NCI-H446 treated with DMSO at 0.1 percent for 48 hours (cell line): ENCODE measurements around the gene PTPRR.

Experiments
- DNase-seq: peaks from one replicate; lab custom pipeline; 2025; lab: John Stamatoyannopoulos, UW

The PTPRR gene

DNA sequence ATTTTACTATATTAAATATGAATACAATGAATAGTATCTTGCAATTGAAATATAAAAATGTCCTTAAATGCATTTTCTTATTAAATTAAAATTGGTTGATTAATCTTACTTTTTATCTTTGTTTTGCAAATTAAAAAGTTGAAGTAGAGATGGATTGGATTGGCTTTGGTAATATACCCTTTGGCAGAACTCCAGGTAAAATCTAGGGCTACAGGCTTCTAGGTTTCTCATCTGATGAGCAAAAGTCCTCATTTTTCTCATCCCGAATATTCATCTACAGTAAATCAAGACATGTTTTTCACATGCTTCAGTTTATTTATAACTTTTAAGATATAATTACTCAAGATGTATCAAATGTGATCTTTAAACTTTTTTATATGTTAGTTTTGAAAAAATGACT lies 2.2 kb downstream of the PTPRR start:
- DNase-seq, result no peak

DNA sequence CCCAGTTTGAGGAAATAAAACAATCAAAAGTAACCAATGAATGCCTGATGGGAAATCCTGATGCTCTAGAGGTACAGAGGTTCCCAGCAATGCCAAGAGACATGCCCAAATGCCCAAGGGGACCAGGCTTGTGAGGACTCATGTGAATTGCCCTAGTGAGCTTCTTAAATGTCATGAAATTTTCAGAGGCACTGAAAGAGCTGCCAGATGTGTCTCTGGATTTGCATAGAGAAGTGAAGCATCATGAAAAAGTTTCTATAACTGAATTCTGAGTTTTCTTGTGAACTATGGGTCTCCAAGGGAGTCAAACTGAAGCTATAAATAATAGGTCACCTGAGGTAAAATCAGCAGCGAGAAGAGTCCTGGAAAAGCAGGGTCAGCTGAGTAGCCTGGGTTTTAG lies 9.9 kb downstream of the PTPRR start:
- no peak for DNase-seq

- no peak for DNase-seq
Observed at GRCh38 chr12:70908978-70909377, 11.6 kb downstream of the PTPRR start.

DNA sequence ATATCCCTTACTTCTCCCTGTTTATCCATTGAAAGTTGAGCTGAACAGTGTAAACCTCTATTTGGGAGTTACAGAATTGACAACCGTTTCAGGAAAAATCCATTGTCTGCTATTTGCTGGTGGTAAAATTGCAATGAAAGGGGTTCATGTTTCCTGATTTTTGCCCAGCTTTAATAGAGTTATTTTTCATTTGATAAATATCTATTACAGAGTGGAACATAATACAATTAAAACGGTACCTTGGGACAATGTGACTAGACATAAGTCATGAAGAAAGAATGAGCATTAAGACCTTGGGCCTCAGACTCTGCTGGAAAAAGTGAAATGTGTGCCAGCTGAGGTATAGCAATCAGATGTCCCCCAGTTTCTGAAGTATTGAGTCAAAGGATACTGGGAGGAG lies 13.1 kb downstream of the PTPRR start:
- DNase-seq, result no peak

GRCh38 chr12:70895956-70896355 lies 24.6 kb downstream of the PTPRR start:
- no peak for DNase-seq

DNA sequence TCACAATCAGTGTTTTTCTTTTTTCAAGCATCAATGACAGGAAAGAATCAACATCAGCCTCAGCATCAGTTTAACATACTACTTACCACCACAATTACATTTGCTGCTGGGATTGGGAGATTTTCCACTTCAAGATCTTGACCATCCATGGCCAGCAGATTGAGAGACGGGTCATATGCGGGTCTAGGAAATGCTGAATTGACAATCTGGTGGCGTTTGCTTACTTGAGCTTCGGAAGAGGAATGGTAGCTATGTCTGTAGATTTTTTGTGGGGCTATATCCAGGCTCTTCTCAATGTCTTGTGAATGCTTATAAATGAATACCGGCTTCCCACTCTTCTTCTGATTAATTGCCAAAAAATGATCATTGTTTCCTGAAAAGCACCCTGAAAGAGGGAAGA lies 27.9 kb downstream of the PTPRR start:
- no peak for DNase-seq

DNA sequence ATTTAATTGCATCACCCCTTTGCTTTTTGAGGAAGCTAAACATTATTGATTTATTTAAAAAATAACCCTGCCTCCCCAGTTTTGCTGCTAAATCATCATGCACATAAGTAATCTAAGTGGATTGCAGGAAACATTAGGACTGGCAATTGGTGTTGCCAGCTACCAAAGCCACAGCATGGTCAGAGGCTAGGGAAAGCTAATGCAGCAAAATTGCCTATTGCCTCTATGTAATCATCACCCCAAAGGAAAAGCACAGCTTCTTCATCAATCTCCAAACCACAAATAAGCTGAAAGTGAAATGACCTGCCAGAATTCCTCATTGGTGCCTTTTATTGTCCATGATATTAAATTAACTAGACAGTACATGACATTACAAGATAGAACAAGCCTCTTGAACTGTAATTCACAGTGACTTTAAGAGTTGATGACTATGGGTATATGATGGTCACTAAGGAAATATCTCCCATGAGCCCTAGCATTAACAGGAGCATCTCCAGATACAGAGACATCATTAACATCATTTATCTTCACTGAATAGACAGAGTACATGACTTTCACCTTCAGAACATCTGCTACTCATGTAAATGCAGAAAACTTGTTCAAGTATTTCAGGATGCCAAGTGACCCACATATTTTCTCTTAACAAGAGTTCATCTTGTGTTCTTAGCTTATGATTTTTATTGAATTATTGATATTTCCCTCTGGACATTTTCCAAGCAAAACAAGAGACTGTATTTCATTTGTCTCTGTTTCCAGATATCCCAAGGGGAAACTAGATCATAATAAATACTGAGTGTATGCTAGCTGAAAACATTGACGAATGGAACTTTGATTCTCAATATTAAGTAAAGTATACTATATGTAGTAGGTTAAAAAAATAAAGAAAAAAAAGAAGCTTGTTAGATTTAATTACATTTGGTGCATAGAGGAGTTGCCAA lies 29.4 kb downstream of the PTPRR start:
- no peak for DNase-seq

- DNase-seq, result no peak
Observed at GRCh38 chr12:70885956-70886355, 34.6 kb downstream of the PTPRR start.

GRCh38 chr12:70883855-70884254 lies 36.7 kb downstream of the PTPRR start:
- no peak for DNase-seq

DNA sequence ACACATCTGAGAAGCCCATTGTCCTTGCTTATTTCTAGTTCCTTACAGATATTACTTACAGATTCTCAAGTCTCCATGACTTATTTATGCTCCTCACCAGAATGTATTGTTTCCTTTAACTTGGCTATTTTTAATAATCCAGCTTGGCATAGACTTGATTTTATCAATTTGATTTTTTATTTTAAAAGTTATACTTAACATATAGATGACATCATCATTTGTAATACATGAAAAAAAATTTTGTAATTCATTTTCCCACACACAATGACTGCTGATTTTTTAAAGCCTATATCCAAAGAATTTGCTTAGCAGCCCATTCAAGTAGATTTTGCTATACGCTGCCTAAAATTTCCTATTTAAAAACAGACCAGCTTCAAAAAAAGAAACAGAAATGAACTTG lies 39.8 kb downstream of the PTPRR start:
- no peak for DNase-seq

- no peak for DNase-seq
Observed at GRCh38 chr12:70876952-70877351, 43.6 kb downstream of the PTPRR start.

DNA sequence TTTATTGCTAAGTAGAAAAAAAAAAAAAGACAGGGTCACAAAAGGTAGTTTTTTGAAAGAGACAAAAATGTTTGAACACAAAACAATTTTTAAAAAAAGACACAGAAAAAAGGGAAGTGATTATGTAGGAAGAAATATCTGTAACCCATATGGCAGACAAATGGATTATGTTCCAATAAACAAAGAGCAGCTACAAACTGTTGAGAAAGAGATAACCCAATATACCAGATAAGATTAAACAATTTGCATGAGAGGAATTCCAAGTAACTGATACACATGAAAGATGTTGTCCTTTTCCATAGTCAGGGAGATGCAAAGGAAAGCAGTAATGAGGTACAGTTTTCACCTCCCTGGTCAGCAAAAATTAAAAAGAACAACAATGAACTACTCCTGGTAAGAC lies 44.9 kb downstream of the PTPRR start:
- no peak for DNase-seq

DNA sequence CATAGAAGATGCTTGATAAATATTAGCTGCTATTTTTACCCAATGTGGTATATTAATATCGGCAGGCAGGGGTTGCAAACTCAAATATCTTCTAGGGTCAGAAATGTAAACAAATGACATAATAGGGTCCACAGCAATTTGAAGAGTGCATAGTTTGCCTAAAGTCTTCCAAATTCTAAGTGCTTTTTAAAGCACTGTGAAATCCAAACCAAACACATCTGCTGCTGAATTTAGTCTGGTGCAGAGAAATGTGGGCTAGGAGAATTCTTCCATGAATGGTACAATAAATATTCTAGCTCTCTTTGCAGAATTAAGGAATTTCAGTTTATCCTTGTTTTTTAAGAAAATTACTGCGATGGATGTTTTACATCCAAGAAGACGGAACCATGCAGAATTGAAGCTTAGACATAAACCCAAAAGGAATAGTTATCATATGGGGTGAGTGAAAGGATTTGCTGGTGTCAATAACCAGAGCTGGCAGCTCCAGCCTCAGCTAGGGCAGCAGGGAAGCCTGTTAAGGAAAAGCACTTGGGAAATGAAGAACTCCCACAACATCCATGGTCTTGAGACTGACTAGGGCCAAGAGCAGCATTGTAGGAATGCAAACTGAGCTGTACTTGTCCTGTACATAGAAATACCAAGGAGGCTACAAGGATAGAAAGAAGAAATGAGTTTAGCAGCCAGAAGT lies 65.5 kb downstream of the PTPRR start:
- no peak for DNase-seq

DNA sequence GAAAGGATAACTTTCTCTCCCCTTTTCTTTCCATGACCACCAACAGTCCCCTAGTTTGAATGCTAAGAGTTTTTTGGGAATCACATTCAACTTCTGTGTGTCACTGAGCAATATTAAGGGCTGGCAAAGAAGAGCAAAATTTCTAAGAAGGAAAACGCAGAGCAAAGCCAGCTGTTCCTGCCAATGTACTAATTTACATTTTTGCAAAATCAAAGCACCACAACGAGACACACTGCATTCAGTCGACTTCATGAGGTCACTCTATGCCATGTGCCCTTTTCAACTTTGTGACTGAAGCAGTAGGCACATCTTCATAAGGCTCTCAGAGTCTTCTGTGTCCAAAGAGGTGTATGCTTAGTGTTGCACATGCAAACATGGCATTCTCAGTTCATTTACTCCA lies 66.4 kb downstream of the PTPRR start:
- no peak for DNase-seq

- no peak for DNase-seq
Observed at GRCh38 chr12:70853326-70853725, 67.2 kb downstream of the PTPRR start.

- DNase-seq, result no peak
Observed at GRCh38 chr12:70852416-70853150, 68.0 kb downstream of the PTPRR start.

- no peak for DNase-seq
Observed at GRCh38 chr12:70849265-70849960, 71.1 kb downstream of the PTPRR start.

DNA sequence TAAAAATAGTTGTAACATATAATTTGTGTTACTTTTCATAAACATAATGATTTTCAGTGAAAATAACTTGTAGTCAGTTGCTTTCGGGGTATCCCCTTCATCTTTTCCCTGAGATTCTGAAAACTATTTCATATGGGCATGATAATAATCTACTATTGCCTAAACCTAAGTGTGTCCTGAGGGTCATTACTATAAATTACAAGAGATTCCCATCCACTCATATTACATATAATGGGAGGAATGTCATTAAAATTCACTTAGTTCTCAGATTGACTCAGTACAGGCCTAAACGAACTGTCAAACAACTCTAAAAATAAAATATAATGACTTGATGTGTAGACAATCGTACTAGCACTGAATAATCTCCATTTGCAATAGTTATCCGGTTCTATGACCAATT lies 72.7 kb downstream of the PTPRR start:
- no peak for DNase-seq

GRCh38 chr12:70845268-70845667 lies 75.3 kb downstream of the PTPRR start:
- no peak for DNase-seq

DNA sequence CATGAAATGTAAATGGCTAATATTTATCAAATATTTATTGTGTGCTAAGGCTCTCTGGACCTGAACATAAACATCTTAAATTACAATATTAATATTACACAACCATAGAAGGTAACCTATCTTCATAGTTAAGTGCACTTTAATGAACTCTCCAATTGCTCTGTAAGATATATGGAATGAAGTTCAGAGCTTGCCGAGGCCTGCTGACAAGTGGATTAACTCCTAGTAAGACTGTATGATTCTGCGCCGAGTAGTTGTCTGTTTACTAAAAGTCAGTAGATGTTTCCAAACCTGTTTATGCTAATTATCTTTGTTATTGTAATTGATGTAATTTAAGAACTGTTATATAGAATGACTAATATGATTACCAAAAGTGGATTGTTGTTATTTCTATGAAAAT lies 77.2 kb downstream of the PTPRR start:
- no peak for DNase-seq

DNA sequence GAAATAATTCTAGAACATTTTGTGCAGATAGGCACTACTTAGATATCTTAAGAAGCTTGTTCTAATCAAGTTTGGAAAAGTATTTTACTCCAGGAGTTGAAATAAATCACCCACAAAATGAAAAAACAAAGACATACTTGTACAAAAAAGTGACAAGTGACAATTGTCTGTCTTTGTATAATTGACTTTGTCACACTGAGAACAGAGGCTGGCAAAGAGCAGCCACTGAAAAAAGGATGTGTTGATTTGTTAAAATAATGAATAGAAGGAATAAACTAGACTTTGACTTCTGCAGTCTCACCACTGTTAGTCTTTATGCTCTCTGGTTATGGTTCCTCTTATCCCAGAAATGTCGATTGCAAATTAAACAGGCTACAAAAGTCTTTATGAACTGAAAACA lies 77.6 kb downstream of the PTPRR start:
- no peak for DNase-seq

DNA sequence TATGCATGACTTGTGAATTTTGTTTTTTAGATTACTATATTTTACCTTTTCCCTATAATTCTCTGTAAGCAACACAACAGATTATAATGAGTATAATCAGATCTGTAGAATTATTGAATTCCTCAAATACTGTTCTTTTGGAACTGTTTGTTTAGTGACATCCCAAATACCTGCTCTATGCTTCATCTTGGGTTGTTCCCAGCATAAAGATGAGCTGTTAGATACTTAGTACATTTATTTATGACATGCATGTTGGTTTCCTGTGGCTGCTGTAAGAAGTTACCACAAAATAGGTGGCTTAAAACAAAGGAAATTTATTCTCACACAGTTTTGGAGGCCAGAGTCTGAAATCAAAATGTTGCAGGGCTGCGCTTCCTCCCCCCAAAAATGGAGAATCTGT lies 78.4 kb downstream of the PTPRR start:
- no peak for DNase-seq
